Keratinocyte (primary cell): Measurements from ENCODE around the gene BOK.

Source experiments
- CTCF ChIP-seq, 3 experiments: IDR thresholded peaks in 1 of 3; conservative IDR thresholded peaks in 1 of 3; optimal IDR thresholded peaks in 1 of 3; 2 replicates in 2 of 3; 3 replicates in 1 of 3; pipeline versions ENCODE3 to v1.5.1; 2011; ENCODE audit warnings: low read length in 3 of 3, mild to moderate bottlenecking in 3 of 3, moderate library complexity in 2 of 3, control low read depth in 1 of 3, inconsistent platforms in 1 of 3; ENCODE audit not compliant: insufficient read depth in 2 of 3; ENCODE audit errors: extremely low read depth in 1 of 3
- EZH2 ChIP-seq: IDR thresholded peaks from one replicate; pipeline ENCODE4 v1.6.1; 2012; ENCODE audit warnings: inconsistent platforms, mild to moderate bottlenecking, low read length, moderate library complexity

GRCh38 chr2:241564596-241565410 lies 6.3 kb downstream of the BOK start:
- TF ChIP-seq CTCF (optimal IDR thresholded peaks at IDR 0.05 in 1 of 3, IDR thresholded peaks at IDR 0.05 in 1 of 3, conservative IDR thresholded peaks at IDR 0.05 in 1 of 3; ENCODE audit: extremely low read depth in 1 of 3, insufficient read depth in 2 of 3, low read length in 3 of 3) (no peak), EZH2 (no peak)
